Measurements from ENCODE around the gene TRPC3.

- TF ChIP-seq CBX5 (IDR thresholded peaks at IDR 0.05; ENCODE audit: low read depth, low read length) (no peak), SUZ12 (IDR thresholded peaks at IDR 0.05; ENCODE audit: low read length) (no peak), USF2 (IDR thresholded peaks at IDR 0.05; ENCODE audit: low read length) (no peak), POLR2A (IDR thresholded peaks at IDR 0.05; ENCODE audit: control extremely low read depth in 1 of 2, low read depth in 2 of 2, low read length in 2 of 2) (no peak), MAFK (IDR thresholded peaks at IDR 0.05; ENCODE audit: low read depth, low read length) (no peak), HDAC6 (IDR thresholded peaks at IDR 0.05; ENCODE audit: low read depth, low read length) (no peak)
These were observed 28.6 kb downstream of the TRPC3 start for GRCh38 chr4:121923306-121923705.
